Breast epithelium (tissue), 4 donors: ENCODE data around the gene APOL1. TPM values are rescaled to one million over a fixed set of nuclear protein-coding genes. Genes with fewer than 3 reads are reported as not detected.
A peak's percentile ranks its signal among the peaks of the same experiment; 100 is the strongest.

ENCODE experiments used
- DNase-seq, 2 donors: peaks; one replicate each; pipeline ENCODE4 v3.0.0-alpha.2; 2019; ENCODE audit warnings: low spot score in 2 of 2
- H3K27ac ChIP-seq, 2 donors: fragments of 200-600 bp; sonication (generic) in 1 of 2; one replicate each; pipeline ENCODE4 v1.5.1; 2016 to 2019; ENCODE audit warnings: mild to moderate bottlenecking in 1 of 2
- H3K27me3 ChIP-seq, 2 donors: fragments of 200-600 bp; sonication (generic) in 1 of 2; one replicate each; pipeline versions ENCODE4 v1.5.1 to v1.6.0; 2017 to 2019; ENCODE audit warnings: control low read depth in 1 of 2, mild to moderate bottlenecking in 1 of 2
- H3K36me3 ChIP-seq: fragments of 200-600 bp; one replicate; pipeline ENCODE4 v1.5.1; 2019
- H3K4me1 ChIP-seq, 2 donors: fragments of 200-600 bp; sonication (generic); one replicate each; pipeline ENCODE4 v1.5.1; 2016 to 2019; ENCODE audit warnings: control low read depth in 1 of 2
- H3K4me3 ChIP-seq, 3 donors: fragments of 200-600 bp; sonication (generic); 1 replicate in 2 of 3; 2 replicates in 1 of 3; pipeline ENCODE4 v1.5.1; 2016 to 2019; ENCODE audit warnings: mild to moderate bottlenecking in 3 of 3, moderate library complexity in 2 of 3
- H3K9me3 ChIP-seq, 2 donors: fragments of 200-600 bp; sonication (generic) in 1 of 2; one replicate each; pipeline ENCODE4 v1.5.1; 2016 to 2019; ENCODE audit warnings: control low read depth in 1 of 2
- CTCF ChIP-seq, 3 donors: fragments of 450-650 bp; IDR thresholded peaks; one replicate each; pipeline ENCODE4 v1.5.1; 2016 to 2017; ENCODE audit warnings: antibody characterized with exemption in 3 of 3, mild to moderate bottlenecking in 3 of 3, moderate library complexity in 3 of 3
- POLR2A ChIP-seq: fragments of 450-650 bp; IDR thresholded peaks from one replicate; pipeline ENCODE4 v1.6.1; 2016; ENCODE audit warnings: antibody characterized with exemption, mild to moderate bottlenecking, moderate library complexity
- POLR2AphosphoS5 ChIP-seq, 3 donors: sonication (generic); formaldehyde crosslinking; IDR thresholded peaks; one replicate each; pipeline ENCODE4 v1.6.1; 2017; ENCODE audit warnings: antibody characterized with exemption in 3 of 3
- intact Hi-C: fragments of 100-400 bp; cut with DNase I; formaldehyde crosslinking; loops from one replicate; pipeline ENCODE4 v1.15.1; 2023; ENCODE audit warnings: low total_unique reads
- total RNA-seq, 3 donors: library from RNA; depleted of rRNA; stranded (reverse); fragments of >200 nt; gene quantifications; one replicate each; pipeline ENCODE4 v1.1.0, GENCODE V29; 2016

Gene APOL1
- total RNA-seq, 3 donors from 2014 or later: 5.9 to 38.3 (median 22.2) TPM

GRCh38 chr22:36236388-36237319 lies 16.3 kb upstream of the APOL1 start:
- no peak for DNase-seq
- H3K4me1 ChIP-seq: peaks cover 0 to 9% of the 10 kb centered on the region in 2 donors
- intact Hi-C loops: no loop called here

GRCh38 chr22:36237462-36238372 lies 15.2 kb upstream of the APOL1 start:
- intact Hi-C loops: no loop called here
- peaks cover 0 to 9% of the 10 kb centered on the region in 2 donors for H3K4me1 ChIP-seq
- H3K4me3 ChIP-seq: peak overlapping the region; percentile 52 to 73 (median 63)
- TF ChIP-seq POLR2AphosphoS5 (IDR thresholded peaks at IDR 0.05) (no peak), CTCF (IDR thresholded peaks at IDR 0.05) (no peak), POLR2A (no peak)
- no peak for DNase-seq
- H3K36me3 ChIP-seq: no peaks in the 10 kb centered on the region
- no peaks in the 10 kb centered on the region for H3K9me3 ChIP-seq
- no peaks in the 10 kb centered on the region for H3K27me3 ChIP-seq
- peak overlapping the region; percentile 88 to 92 for H3K27ac ChIP-seq

More at GRCh38 chr22:36236388-36237319, 16.3 kb upstream of the APOL1 start:
- TF ChIP-seq POLR2A (no peak), POLR2AphosphoS5 (IDR thresholded peaks at IDR 0.05) (no peak), CTCF (IDR thresholded peaks at IDR 0.05) (no peak)
- Histone ChIP-seq H3K27me3 (no peaks in the 10 kb centered on the region), H3K9me3 (no peaks in the 10 kb centered on the region), H3K27ac (peak overlapping the region in 1 of 2 donors; percentile 92), H3K4me3 (peak overlapping the region; percentile 52 to 73 (median 63)), H3K36me3 (no peaks in the 10 kb centered on the region)

- intact Hi-C loops: no loop called here
Observed at GRCh38 chr22:36238373-36239149, 14.4 kb upstream of the APOL1 start.

DNA sequence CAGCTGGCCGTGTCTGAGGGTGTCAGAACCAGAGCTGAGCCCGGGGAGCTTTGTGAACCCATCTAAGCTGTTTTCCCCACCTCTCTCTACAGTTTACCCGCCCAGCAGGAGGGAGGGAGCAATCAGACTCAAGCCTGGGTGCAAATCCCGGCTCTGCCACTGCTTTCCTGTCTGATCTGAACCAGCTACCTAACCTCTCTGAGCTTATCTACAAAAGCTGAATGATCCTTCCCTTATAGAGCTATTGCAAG lies 13.9 kb upstream of the APOL1 start:
- Histone ChIP-seq H3K9me3 (no peaks in the 10 kb centered on the region), H3K36me3 (no peaks in the 10 kb centered on the region), H3K4me1 (peaks cover 0 to 14% of the 10 kb centered on the region in 2 donors), H3K4me3 (peak overlapping the region; percentile 52 to 73 (median 63)), H3K27ac (peak overlapping the region; percentile 88 to 92), H3K27me3 (no peaks in the 10 kb centered on the region)
- intact Hi-C loops: no loop called here
- DNase-seq: no peak
- no peak for TF ChIP-seq POLR2A
- TF ChIP-seq CTCF (IDR thresholded peaks at IDR 0.05): no peak
- TF ChIP-seq POLR2AphosphoS5 (IDR thresholded peaks at IDR 0.05): no peak

More at GRCh38 chr22:36238373-36239149, 14.4 kb upstream of the APOL1 start:
- no peak for DNase-seq
- peaks cover 0 to 9% of the 10 kb centered on the region in 2 donors for H3K4me1 ChIP-seq
- H3K27me3 ChIP-seq: no peaks in the 10 kb centered on the region
- peak overlapping the region; percentile 88 to 92 for H3K27ac ChIP-seq
- no peak for TF ChIP-seq POLR2AphosphoS5 (IDR thresholded peaks at IDR 0.05)
- H3K36me3 ChIP-seq: no peaks in the 10 kb centered on the region
- peak overlapping the region; percentile 52 to 73 (median 63) for H3K4me3 ChIP-seq
- no peaks in the 10 kb centered on the region for H3K9me3 ChIP-seq
